GM18511 (cell line): ENCODE results near the gene ITPR2.

Experiments
- ATAC-seq: cut with Tn5 transposase; IDR thresholded peaks from one replicate; pipeline ENCODE4 v1.9.1; 2021; ENCODE audit warnings: mild to moderate bottlenecking, moderate library complexity; ENCODE audit not compliant: unreplicated experiment

The ITPR2 gene

DNA sequence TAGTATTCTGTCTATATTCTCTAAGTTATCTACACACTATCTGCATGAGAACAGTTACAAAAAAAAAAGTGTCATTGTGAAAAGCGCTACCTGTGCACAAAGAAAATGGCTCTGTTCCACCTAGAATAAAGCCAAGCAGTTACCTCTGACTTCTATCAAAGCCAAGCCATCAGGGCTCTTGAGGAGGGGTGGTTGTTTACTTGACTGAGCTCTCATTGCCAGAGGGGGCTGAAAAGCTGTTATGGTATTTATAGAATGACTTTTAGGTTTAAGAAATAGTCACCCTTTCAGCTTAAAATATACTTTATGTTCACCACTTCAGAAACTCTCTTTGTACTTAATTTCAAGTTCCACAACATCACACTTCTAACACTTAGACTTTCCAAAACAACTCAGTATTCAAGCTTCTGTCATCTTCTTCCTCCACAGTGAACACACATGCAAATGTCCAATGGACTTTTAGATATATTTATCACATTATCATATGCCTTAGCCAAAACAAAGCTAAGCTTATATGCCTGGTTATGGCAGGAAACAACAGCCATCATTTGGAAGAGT lies 7.5 kb downstream of the ITPR2 start:
- peak; percentile 56 for ATAC-seq

GRCh38 chr12:26823390-26823789 lies 9.6 kb downstream of the ITPR2 start:
- no peak for ATAC-seq

DNA sequence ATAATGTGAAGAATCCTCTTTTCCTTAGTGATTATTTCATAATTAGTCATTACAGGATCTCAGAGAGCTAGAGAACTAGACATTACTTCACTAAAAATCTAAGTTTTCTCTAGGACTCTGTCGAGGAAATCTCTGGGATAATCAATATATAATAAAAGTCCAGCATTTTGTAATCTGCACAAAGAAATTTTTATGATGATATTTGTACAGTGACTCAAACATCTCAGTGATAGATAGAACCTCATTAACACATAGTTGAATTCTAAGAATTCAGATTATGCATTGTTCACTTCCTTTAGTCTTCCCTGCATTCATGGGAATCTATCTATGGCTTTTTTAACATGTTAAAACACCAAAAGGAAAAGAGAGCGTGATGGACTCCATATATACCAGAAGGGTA lies 11.0 kb downstream of the ITPR2 start:
- ATAC-seq: no peak

DNA sequence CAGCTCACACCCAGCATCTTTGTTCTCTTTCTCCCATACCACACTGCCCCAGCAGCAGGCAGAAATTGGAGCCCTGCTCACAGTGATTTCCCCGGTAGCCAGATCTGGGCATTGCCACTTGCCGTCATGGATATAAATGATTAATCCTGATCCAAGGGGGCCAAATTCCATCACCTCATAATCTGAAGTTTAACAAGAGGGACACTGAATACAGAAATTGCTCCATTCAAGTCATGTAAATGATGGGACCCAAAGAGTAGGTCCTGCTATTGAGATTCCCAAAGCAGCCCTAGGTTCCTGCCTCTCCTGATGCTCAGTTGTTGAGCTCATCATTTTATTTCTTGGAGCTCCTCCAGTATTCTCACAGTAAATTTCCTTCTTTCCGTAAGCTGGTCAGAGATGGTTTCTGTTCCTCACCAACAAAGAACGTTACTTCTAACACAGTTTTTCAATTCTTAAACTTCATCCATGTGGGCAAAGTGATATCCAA lies 11.7 kb downstream of the ITPR2 start:
- no peak for ATAC-seq

GRCh38 chr12:26818636-26819035 lies 14.4 kb downstream of the ITPR2 start:
- ATAC-seq: no peak

- ATAC-seq: no peak
These were observed 14.8 kb downstream of the ITPR2 start for GRCh38 chr12:26818201-26818600.

DNA sequence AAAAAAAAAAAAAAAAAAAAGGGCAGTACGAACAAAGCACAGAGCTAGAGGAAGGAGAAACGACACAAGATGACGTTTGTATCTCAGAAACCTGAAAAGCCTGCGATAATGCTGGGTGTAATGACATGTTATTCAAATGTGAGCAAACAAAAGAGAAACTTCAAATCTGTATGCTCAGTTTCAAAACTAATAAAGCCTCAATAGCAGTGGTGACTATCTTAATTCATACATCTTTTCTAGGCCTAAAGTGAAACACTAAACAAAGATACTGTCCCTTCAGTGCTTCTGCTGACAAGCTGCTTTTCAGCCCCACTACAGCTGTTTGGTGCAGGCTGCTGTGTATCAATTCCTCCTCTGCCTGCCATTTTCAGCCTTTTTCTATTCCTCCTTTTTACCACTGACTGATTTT lies 15.8 kb downstream of the ITPR2 start:
- peak; percentile 96 for ATAC-seq

- no peak for ATAC-seq
These were observed 19.2 kb downstream of the ITPR2 start for GRCh38 chr12:26813812-26814211.

DNA sequence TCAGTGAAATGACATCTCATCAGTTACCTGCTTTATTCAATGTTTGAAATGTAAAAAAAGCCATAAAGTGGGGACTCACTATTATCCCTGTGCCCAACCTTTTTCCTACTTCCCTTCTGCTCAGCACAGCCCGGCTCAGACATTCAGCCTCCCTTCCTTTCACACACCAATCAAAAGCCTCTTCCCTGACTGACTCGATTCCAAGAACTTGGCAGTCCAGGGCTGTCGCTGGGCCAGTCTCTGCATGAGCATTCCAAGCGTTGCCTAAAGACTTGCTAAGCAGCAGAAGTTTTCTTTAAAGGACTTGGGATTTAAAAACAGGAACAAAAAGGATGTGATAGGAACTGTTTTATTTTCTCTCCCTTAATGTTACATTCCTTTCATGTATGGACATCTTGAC lies 22.7 kb downstream of the ITPR2 start:
- no peak for ATAC-seq

- no peak for ATAC-seq
These were observed 23.2 kb downstream of the ITPR2 start for GRCh38 chr12:26809611-26810285.

- peak; percentile 54 for ATAC-seq
These were observed 24.1 kb downstream of the ITPR2 start for GRCh38 chr12:26808766-26809476.

DNA sequence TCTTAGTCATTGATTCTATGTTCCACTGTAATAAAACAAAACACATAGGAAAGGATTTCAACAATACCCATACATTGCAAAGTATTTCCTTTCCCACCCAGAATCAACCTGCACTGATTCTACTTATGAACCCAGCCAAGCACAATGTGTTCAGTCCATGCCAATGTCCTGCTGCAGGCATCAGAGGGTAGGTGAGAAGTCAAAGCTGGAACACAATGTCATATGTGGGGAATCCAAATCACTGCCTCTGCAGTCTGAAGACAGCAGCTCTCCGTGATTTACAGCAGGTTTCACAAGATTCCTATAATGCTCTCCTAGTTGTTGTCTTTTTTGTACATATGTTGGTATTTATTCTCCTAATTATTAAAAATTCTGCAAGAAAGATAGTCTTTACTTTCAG lies 25.7 kb downstream of the ITPR2 start:
- no peak for ATAC-seq

GRCh38 chr12:26806556-26806955 lies 26.4 kb downstream of the ITPR2 start:
- ATAC-seq: no peak

GRCh38 chr12:26805401-26805971 lies 27.5 kb downstream of the ITPR2 start:
- no peak for ATAC-seq

DNA sequence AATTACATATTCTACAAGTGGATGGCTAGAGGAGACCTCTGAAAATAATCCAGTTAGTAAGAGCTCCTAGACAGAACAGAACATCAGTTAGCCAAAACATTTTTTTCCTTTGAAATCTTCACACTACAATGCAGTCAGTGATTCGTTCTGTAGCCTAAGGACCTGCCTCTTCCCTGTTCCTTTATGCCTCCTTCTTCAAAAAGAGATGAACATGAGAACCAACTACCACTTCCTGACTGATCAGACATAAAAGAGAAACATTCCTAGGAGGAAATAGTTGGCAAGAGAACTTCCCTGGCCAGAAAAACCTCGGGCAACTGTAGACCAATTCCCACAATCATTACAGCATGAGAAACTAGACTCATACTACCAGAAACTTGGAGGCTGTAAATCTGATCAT lies 29.4 kb downstream of the ITPR2 start:
- ATAC-seq: no peak

GRCh38 chr12:26801486-26801885 lies 31.5 kb downstream of the ITPR2 start:
- no peak for ATAC-seq

GRCh38 chr12:26800858-26801257 lies 32.1 kb downstream of the ITPR2 start:
- no peak for ATAC-seq

- ATAC-seq: no peak
These were observed 32.6 kb downstream of the ITPR2 start for GRCh38 chr12:26800347-26800746.

- no peak for ATAC-seq
These were observed 33.3 kb downstream of the ITPR2 start for GRCh38 chr12:26799741-26800140.

DNA sequence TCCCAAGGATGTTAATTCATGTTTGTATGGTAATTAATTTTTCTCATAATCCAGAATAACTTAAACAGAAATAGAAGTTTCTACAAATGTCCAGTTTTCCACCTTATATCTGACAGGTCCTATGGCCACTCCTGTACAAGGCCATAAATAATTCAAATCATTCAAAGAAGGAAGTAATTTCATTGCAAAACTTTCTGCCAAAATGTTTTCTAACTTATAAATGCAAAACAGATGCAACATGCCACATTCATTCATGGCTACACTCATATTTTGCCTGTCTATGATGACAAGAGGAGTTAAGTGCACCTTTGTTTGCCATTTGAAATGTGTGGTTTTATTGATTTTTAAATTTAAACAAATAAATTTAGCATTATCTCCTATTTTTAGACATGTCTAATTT lies 34.4 kb downstream of the ITPR2 start:
- ATAC-seq: no peak

DNA sequence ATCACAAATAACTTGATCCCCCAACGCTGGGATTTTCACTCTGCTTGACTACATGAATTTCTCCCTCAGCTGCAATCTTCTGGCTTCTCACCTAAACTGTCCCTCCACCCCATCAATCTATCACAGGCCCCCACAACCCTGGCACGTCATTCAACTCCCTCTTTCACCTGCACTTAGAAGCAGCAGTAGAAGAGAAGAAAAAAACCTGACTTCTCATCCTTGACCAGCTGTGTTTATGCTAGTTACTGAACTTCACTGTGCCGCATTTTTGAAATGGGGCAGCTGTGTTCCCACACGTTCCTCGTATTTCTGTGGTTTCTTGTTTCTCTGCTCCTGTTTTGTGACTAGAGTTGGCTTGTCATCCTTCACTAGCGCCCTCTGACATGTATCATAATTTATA lies 35.0 kb downstream of the ITPR2 start:
- peak; percentile 74 for ATAC-seq

DNA sequence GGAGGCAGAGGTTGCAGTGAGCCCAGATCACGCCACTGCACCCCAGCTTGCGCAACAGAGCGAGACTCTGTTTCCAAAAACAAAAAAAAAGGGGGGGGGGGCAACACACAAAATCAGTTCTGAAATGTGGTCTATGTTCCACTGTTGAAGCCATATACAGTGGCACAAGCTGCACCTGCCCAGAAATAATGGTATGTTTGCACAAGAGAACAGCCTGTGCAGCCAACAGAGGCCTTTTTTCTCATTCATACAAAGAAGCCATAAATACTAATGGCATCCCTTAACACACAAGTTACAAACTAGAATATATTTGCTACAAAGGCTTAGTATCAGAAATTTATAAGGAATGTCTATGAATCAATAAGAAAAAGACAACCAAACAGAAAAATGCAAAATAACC lies 37.1 kb downstream of the ITPR2 start:
- no peak for ATAC-seq
